KOPT-K1 (cell line): ENCODE results near the gene PLA2G4F.

Experiments
- H3K27ac ChIP-seq: fragments of 200-600 bp; sonication (generic); 2 replicates; pipeline ENCODE4 v1.5.1; 2016; ENCODE audit warnings: antibody characterized with exemption, mild to moderate bottlenecking, low read depth, low read length; ENCODE audit not compliant: poor library complexity, severe bottlenecking
- H3K36me3 ChIP-seq: fragments of 200-600 bp; sonication (generic); 2 replicates; pipeline ENCODE4 v1.5.1; 2017; ENCODE audit warnings: antibody characterized with exemption, mild to moderate bottlenecking, low read length, moderate library complexity; ENCODE audit not compliant: insufficient read depth
- H3K9me3 ChIP-seq: fragments of 200-600 bp; sonication (generic); 2 replicates; pipeline ENCODE4 v1.5.1; 2017; ENCODE audit warnings: antibody characterized with exemption, low read length, mild to moderate bottlenecking; ENCODE audit not compliant: insufficient read depth, poor library complexity, severe bottlenecking

Gene PLA2G4F

DNA sequence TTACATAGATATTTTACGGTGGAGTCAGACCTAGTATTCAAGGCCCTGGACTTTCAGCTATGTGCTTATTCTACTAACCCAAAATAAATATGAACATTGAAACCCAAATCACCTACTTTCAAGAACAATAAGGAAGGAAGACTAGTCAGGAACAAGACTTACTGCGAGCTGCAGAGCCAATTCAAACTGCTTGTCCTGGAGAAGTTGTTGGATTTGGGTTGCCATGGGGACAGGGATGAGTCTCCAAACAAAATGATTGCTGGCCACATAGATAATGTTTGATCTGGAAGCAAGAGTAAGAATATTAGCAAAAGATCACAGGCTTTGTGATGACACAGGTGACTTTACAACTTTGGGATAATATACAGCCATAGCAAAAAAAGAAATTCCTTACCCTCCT is 21.6 kb upstream of the PLA2G4F start:
- peaks cover 69% of the 10 kb centered on the region for H3K36me3 ChIP-seq
- H3K9me3 ChIP-seq: no peaks in the 10 kb centered on the region
- no peak overlapping the region for H3K27ac ChIP-seq

- Histone ChIP-seq H3K9me3 (no peaks in the 10 kb centered on the region), H3K36me3 (peaks cover 84% of the 10 kb centered on the region), H3K27ac (no peak overlapping the region)
Observed at GRCh38 chr15:42175671-42176070, 19.2 kb upstream of the PLA2G4F start.

- H3K27ac ChIP-seq: no peak overlapping the region
- no peaks in the 10 kb centered on the region for H3K9me3 ChIP-seq
- H3K36me3 ChIP-seq: peaks cover 92% of the 10 kb centered on the region
Observed at GRCh38 chr15:42172475-42172874, 16.0 kb upstream of the PLA2G4F start.

- H3K27ac ChIP-seq: no peak overlapping the region
- H3K36me3 ChIP-seq: peaks cover 94% of the 10 kb centered on the region
- no peaks in the 10 kb centered on the region for H3K9me3 ChIP-seq
Observed at GRCh38 chr15:42171795-42172194, 15.4 kb upstream of the PLA2G4F start.

GRCh38 chr15:42171122-42171521 is 14.7 kb upstream of the PLA2G4F start:
- H3K36me3 ChIP-seq: peaks cover 96% of the 10 kb centered on the region

DNA sequence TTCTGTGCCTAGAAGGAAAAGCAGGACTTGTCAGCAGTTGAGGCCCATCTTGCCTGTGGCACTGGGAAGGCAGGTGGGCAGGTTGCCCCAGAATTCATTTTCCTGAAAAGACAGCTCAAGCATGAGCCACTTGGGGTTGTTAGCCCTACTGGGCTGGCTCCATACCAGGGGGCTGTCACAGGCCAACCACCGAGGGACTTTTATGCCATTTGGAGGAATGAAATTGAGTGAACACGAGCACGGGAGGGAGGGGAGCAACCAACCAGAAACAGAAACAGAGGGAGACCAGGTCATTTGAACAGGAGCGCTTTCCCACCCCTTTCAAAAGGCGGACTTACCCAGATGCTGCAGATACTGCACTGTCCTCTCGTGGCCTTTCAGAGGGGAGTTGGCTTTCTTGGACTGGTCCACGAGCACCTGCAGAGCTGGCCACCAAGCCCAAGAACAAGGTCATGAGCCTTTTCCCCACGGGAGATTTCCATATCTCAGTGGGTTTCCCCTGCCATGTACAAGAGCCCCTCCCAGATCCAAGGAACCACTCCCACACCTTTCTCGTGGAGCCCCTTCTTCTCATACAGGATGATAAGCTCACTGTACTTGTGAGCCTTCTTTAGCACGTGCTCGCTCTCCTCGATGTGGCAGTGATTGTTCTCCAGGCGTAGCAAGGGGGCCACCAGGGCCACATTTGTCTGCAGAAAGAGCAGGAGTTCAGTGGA is 9.9 kb upstream of the PLA2G4F start:
- Histone ChIP-seq H3K9me3 (no peaks in the 10 kb centered on the region), H3K36me3 (peaks cover 98% of the 10 kb centered on the region), H3K27ac (no peak overlapping the region)

More at GRCh38 chr15:42171122-42171521, 14.7 kb upstream of the PLA2G4F start:
- Histone ChIP-seq H3K27ac (no peak overlapping the region), H3K9me3 (no peaks in the 10 kb centered on the region)

- no peaks in the 10 kb centered on the region for H3K9me3 ChIP-seq
- no peak overlapping the region for H3K27ac ChIP-seq
- peaks cover 98% of the 10 kb centered on the region for H3K36me3 ChIP-seq
Observed at GRCh38 chr15:42165106-42165505, 8.7 kb upstream of the PLA2G4F start.

- H3K36me3 ChIP-seq: peaks cover 98% of the 10 kb centered on the region
- no peaks in the 10 kb centered on the region for H3K9me3 ChIP-seq
- no peak overlapping the region for H3K27ac ChIP-seq
Observed at GRCh38 chr15:42163947-42164550, 7.6 kb upstream of the PLA2G4F start.

GRCh38 chr15:42163291-42163690 is 6.9 kb upstream of the PLA2G4F start:
- Histone ChIP-seq H3K36me3 (peaks cover 100% of the 10 kb centered on the region), H3K9me3 (no peaks in the 10 kb centered on the region), H3K27ac (no peak overlapping the region)

- no peak overlapping the region for H3K27ac ChIP-seq
- H3K9me3 ChIP-seq: no peaks in the 10 kb centered on the region
- H3K36me3 ChIP-seq: peaks cover 69% of the 10 kb centered on the region
Observed at GRCh38 chr15:42160136-42160535, 3.7 kb upstream of the PLA2G4F start.

DNA sequence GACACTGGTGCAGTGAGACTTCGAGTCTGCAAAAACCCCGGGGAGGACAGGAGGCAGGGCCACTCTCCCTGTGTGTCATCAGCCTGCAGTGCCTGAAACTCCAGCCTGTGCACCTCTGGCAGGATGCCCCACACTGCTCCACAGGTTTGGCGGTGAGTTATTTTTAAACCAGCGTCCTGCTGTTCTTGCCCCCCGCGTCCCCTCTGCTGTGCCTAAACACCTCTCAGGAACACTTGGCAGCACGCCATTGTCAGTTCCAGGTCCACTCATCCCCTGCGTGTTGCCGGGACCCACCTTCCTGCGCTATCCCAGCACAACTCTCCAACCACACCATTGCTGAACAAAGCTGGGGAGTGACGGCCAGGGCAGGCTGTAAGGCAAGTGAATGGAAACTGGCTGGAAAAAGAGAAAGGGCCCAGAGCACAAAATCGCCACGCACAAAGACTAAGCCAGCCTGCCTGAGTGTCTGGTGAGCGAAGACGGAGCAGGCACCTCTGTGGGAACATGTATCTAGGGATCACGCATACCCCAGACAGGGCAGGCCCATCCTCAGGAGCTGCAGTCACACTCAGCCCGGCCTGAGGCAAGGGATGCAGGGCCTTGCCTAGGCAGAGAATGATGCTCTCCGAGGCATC is 3.1 kb upstream of the PLA2G4F start:
- Histone ChIP-seq H3K36me3 (peaks cover 62% of the 10 kb centered on the region), H3K27ac (no peak overlapping the region), H3K9me3 (no peaks in the 10 kb centered on the region)

DNA sequence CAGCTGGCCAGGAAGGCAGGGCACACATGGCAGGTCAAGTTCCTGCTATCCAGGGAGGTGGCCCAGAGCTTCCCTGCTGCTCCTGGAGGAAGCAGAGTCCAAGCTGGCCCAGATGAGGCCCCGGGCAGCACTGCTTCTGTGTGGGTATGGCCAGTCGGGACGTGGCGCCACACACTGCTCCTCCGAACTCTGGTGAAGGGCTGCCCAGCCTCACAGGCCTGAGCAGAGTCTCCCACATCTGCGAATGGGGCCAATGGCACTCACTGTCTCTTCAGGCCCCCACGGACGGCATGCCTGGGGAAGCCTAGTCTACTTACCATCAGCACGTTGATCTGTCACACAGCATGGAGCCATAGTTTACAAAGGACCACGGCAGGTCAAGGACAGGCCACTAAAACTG is 2.5 kb upstream of the PLA2G4F start:
- Histone ChIP-seq H3K9me3 (no peaks in the 10 kb centered on the region), H3K27ac (no peak overlapping the region), H3K36me3 (peaks cover 57% of the 10 kb centered on the region)

DNA sequence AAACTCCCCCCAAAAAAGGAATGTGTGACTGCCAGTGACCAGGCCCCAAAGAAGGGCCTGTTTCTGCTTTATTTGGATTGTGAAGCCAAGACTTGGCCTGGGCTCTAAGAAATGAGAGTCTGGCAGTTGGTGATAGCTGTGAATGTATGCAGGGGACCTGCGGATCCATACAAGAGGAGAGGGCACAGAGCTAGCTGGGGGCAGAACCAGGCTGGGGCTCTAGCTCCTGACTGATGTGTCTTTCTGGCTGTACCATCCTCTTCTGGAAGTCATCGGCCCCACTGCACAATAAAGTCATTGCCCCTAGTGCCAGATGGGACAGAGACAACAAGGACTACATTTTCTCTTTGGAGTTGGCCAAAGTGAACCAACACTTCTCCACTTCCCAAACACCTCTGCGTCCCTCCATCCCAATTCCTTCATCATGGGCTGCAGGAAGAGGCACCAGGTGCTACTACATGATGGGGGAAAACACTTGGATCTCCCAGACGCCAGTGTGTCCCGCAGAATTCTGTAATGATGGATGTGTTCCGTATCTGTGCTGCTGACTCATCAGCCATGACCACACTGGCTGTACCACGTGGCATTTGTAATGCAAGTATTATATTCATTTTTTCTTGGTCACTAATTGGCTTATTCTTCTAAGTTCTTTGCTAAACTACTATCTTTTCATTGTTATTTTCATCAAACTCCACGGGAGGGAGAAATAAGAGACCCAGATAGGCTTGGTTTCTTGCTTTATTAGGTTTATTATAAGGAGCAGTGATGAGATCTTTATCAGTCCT is 1.7 kb upstream of the PLA2G4F start:
- Histone ChIP-seq H3K27ac (no peak overlapping the region), H3K9me3 (no peaks in the 10 kb centered on the region), H3K36me3 (peaks cover 49% of the 10 kb centered on the region)

DNA sequence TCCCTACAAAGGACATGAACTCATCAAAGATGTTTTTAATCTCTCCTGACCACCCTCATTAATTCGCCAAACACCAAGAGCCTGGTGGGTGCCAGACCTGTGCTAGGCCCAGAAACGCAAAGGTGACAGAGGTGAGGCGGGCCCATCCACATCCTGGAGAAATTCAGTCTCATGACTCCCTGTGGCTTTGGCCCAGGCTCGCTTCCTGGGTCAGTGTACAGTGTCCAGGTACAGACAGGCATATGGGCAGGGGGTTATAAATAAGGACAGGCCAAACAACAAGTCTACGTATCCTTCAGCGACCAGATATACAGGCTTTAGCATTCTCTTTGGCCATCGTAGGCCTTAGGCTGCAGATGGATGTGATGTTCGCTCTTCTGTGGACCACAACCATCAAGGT is 945 bp upstream of the PLA2G4F start:
- H3K9me3 ChIP-seq: no peaks in the 10 kb centered on the region
- peaks cover 41% of the 10 kb centered on the region for H3K36me3 ChIP-seq
- no peak overlapping the region for H3K27ac ChIP-seq
